Ishikawa (cell line): ENCODE data around the gene TNIP1.

ENCODE experiments used
- EP300 ChIP-seq: IDR thresholded peaks from 2 replicates; pipeline ENCODE4 v1.6.1; 2012; ENCODE audit warnings: borderline replicate concordance
- MAX ChIP-seq: IDR thresholded peaks from 2 replicates; pipeline ENCODE4 v1.6.1; 2012
- RAD21 ChIP-seq: IDR thresholded peaks from 2 replicates; pipeline ENCODE4 v1.6.1; 2012; ENCODE audit warnings: low read depth
- TAF1 ChIP-seq: IDR thresholded peaks from 2 replicates; pipeline ENCODE4 v1.6.1; 2012; ENCODE audit warnings: low read depth, mild to moderate bottlenecking
- TCF12 ChIP-seq: IDR thresholded peaks from 2 replicates; pipeline ENCODE4 v1.6.1; 2012; ENCODE audit warnings: low read depth
- YY1 ChIP-seq: IDR thresholded peaks from 2 replicates; pipeline ENCODE4 v1.6.1; 2012; ENCODE audit warnings: low read depth
- ZBTB7A ChIP-seq: IDR thresholded peaks from 2 replicates; pipeline ENCODE4 v1.6.1; 2012; ENCODE audit warnings: low read depth

GRCh38 chr5:151092762-151093161 is 11.9 kb upstream of the TNIP1 start:
- TF ChIP-seq MAX (no peak), EP300 (no peak), TAF1 (no peak), TCF12 (no peak), RAD21 (no peak), ZBTB7A (no peak), YY1 (no peak)
